ENCODE data around the gene SCRN1. TPM values are rescaled to one million over a fixed set of nuclear protein-coding genes. Genes with fewer than 3 reads are reported as not detected.

Gene SCRN1
- total RNA-seq, 4 donors from 2014 or later, result 18.8 to 37.4 (median 32.4) TPM

- no peak for TF ChIP-seq CTCF (IDR thresholded peaks at IDR 0.05; ENCODE audit: low read depth)
Measured at GRCh38 chr7:29955799-29956486, 33.7 kb downstream of the SCRN1 start.

- TF ChIP-seq CTCF (IDR thresholded peaks at IDR 0.05; ENCODE audit: low read depth), result no peak
Measured at GRCh38 chr7:29955075-29955792, 34.4 kb downstream of the SCRN1 start.

GRCh38 chr7:29953726-29954347 is 35.8 kb downstream of the SCRN1 start:
- no peak for TF ChIP-seq CTCF (IDR thresholded peaks at IDR 0.05; ENCODE audit: low read depth)

GRCh38 chr7:29951206-29951605 is 38.4 kb downstream of the SCRN1 start:
- TF ChIP-seq CTCF (IDR thresholded peaks at IDR 0.05; ENCODE audit: low read depth), result no peak

GRCh38 chr7:29950480-29950879 is 39.1 kb downstream of the SCRN1 start:
- TF ChIP-seq CTCF (IDR thresholded peaks at IDR 0.05; ENCODE audit: low read depth), result no peak

GRCh38 chr7:29948587-29948986 is 41.0 kb downstream of the SCRN1 start:
- TF ChIP-seq CTCF (IDR thresholded peaks at IDR 0.05; ENCODE audit: low read depth), result no peak

Data from subcutaneous adipose tissue (tissue), 4 donors.